ENCODE measurements around the gene SAMD7.

SAMD7 gene

DNA sequence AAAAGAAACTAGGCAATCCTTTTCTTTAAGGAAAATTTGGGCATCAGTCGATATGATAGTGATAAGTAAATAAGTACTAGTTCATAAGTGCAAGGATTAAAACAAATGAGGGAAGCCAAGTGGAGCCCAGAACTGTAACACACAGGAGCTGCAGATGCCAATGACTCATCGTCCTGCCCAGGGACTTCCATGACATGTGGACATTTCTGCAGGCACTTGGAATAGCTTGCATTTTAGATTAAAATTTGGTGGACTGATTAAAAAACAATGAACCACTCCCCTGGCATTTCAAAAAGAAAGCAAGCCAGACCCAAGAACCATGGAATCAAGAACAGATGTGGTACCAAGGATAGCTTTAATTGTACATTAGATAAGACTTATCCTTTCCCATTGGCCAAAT is 2.9 kb downstream of the SAMD7 start:
- no peak for DNase-seq

DNA sequence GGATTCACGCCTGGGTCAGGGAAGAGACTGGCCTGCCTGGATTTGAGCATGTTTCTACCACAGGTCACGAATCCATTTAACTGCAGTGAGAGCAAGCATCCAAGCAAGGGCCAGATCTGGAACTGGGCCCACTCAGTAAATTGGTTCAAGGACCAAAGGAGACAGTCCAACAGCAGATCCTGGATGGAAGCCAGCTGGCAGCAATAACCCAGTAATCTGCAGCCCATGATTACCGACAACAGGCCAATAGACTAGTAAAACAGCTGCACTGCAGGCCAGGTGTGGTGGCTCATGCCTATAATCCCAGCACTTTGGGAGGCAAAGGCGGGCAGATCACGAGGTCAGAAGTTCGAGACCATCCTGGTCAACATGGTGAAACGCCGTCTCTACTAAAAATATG is 11.8 kb downstream of the SAMD7 start:
- peak; percentile 99 for DNase-seq

- no peak for DNase-seq
Observed at GRCh38 chr3:169923831-169924230, 12.5 kb downstream of the SAMD7 start.

DNA sequence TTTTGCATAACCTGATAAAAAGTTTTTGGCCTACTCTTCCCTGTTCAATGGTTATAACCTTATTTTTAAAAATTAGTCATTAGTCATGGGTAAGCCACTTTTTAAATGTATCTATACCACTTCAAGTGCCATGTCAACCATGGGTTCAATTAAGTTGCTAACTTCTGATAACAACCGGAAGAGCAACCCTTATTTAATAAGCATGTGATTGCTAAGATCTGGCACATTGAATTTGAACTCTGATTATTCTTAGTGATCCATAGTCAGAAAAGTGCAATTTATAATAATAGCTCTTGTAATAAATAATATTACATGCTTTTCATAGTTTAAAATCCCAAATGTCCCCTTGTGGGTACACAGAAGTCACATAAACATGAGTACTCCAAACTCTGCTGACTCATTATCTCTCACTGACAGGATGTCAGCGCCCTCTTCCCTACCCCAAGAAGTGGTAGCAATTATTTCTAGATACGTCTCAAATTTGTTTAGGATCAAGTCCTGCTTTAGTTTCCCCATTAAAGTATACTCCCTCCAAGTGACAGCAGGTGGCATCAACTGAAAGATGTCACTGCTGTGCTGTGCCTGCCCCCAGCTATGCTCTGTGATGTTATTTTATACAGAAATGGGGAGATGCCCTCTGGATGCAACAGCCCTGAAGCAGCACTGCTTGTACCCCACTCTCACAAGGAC is 18.6 kb downstream of the SAMD7 start:
- DNase-seq: no peak

DNA sequence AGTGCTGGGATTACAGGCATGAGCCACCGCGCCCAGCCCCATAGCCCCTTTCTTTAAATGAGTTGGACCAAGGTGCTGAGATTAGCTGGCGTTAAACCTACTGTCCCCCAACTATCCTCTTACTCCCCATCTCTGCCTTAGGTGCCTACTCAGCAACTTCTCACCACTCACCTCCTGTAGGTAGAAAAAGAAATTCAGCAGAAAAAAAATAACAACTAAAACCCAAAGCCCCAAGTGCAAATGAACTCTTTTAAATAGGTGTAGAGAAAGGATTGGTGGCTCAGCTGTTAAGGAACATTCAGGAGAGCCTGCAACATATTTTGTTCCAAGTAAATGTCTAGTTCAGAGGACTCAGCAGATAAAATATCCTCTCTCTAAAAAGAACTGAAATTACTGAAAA is 19.5 kb downstream of the SAMD7 start:
- DNase-seq: no peak

GRCh38 chr3:169931747-169932520 is 20.6 kb downstream of the SAMD7 start:
- DNase-seq: no peak

- no peak for DNase-seq
Observed at GRCh38 chr3:169939320-169939719, 27.9 kb downstream of the SAMD7 start.

DNA sequence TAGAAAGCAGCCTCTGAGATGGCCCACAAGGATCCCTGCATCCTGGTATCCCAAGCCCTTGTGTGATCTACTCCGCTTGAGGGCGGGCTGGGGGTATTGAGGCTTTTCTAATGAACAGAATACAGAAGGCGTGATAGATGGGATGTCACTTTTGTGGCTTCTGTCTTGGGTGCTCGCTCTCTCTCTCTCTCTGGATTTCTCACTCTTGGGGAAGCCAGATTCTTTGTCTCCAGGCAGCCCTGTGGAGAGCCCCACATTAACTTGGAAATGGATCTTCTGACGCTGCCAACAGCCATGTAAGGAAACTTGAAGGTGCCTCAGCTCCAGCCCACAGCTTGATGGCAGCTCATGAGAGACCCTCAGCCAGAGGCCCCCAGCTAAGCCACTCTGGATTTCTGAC is 28.4 kb downstream of the SAMD7 start:
- no peak for DNase-seq

- no peak for DNase-seq
Observed at GRCh38 chr3:169940470-169941181, 29.3 kb downstream of the SAMD7 start.

GRCh38 chr3:169945313-169945712 is 33.9 kb downstream of the SAMD7 start:
- DNase-seq: peak; percentile 68

DNA sequence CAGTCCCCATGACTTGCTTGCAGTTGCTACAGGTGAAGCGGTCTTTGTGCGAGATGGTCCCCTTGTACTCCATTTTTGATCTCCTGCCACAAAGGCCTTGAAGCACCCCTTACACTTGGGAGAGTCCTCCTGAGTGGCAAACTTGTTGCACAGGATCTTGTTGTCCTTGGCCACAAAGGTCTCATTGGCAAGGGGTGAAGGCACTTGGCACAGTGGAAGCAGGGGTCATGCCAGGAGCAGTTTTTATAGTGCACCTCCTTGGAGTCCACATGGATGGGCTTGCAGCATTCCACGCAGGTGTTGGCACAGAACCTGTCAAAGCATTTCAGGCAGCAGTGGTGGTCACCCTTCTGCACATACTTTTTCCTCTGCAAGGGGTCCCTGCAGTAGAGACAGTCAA is 35.0 kb downstream of the SAMD7 start:
- DNase-seq: no peak

DNA sequence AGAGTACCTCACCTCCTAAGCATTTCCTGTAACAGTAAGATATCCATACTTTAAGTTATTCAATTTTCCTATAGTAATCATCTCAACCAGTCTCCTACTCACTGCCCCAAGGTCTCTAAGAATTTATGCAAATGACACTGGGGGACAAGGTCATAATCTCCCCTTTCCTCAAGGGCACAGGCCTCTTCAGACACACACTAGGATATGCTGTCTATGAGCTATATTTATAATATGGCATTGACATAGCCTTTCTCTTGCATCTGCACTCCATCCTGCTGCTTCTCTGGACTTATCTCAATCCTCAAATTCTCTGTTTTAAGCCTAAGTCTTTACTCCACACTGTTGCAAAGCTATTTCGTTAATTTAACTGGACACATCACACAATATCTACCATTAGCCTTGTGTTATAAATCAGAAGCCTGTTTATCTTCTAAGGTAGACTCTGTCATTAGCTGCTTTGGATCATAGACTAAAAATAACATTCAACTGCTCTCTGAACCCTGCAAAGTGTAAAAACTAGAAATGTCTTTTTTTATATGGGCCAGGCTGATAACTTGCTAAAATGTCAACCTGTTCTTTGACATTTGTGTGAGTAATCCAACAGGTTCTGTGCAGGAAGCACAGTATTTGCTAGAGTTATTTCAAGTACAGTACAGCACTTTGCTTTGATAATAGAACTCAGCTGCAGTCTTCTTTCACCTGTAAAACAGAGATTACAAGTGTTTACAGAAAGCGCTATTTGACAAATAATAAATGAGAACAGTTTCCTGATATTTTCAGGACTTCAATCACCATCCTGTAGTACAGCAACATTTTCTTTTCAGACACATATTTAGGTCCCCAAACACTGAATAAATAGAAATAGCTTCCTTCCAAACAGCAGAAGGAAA is 37.4 kb downstream of the SAMD7 start:
- DNase-seq: no peak

DNA sequence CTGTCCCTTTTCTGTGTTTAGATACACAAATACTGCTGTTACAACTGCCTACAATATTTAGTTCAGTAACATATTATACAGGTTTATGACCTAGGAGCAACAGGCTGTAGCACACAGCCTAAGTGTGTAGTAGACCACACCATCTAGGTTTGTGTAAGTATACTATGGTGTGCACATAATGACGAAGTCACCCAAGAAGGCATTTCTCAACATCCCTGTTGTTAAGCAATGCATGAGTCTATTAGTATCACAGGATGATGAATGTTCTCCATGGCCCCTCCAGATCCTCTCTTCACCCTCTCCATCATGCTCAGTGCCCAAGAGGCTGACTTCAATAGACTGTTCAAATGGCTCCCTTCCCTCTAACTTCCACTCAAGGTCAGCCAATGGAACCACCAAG is 40.7 kb downstream of the SAMD7 start:
- no peak for DNase-seq

DNA sequence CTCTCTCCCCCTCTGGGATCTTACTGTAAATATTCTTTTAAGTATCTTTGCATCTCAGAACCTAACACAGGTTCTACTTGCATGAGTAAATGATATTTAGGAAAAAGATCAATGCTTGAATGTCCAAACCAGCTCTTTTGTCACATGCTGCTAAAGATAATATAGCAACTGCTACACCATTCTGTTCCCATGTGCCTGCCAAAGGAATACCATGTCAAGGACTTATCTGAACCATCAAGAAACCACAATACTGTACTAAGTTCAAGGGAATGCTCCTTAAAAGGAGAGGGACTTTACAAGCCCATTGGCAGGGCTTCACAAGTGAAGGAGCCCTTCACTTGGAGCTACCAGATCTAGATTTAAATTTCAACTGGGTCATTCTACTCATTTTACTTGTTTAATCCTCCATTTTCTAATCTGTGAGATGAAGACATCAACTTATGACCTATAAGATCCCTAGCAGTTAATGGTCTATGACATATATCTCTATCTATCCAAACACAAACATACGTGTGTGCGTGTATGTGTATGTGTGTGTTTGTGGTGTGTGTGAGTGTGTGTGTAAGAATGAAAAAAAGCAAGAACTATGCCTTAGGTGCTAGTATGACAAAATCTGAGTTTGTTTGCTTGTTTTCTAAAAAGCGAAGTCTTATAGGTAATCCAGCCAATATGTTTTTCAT is 42.2 kb downstream of the SAMD7 start:
- DNase-seq: no peak

DNA sequence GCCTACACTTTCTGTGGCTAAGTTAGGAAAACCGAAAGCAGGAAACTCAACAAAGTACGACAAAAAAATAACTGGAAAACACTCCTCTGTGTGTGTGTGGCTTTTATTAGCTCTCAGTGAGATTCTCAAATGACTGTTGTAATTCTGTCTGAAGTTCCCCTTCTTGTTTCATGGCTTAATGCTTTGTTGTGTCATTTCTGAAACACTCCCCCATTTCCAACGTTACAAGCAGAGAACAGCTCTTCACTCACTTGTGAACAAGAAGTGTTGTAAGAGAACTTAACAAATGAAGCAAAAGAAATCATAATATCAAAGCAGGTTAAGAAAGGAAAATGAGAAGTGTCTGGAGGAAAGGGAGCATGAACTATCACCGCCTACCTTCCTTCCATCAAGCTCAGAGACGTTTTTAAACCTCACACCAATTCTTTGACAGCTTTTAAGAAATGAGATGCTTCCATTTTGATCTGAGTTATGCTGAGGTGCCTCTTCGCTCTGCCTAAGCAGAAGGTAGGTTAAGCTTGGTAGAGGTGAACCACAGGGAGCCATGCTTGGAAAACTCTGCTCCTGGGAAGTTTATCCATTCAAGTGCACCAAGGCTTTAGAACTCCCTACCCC is 42.9 kb downstream of the SAMD7 start:
- no peak for DNase-seq

DNA sequence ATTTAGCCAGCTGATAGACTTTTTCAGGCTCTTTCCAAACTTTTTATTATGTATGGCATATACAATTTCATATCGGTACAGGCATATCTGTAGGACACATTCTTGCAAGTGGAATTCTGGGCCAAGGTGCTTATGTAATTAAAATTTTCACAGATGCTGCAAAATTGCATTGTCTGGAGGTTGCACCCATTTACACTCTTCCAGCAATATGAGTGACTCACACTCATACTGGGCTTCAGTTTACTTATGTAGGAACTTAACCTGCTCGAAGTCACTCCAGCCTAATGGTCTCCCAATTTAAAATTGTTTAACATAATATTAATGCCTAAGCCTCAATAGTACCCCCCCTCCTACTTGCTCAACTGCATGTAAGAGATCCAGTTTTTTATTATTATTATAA is 44.0 kb downstream of the SAMD7 start:
- no peak for DNase-seq

DNA sequence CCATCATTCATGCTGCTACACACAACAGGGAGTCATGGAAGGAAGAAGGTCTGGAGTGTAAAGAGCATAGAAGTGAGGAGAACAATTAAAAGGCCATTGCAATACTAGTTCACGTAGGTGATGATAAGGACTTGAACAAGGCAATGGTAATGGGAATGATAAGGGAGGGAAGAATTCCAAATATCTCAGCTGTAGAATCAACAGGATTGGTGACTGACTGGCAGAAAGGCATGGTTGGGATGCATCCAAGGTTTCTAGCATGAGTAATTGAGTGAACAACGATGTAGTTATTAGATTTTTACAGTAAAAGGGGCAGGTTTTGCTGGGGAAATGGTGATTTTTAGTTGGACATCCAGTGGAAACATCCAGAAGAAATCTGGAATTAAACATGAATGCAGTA is 52.8 kb downstream of the SAMD7 start:
- no peak for DNase-seq

GRCh38 chr3:169965562-169966427 is 54.4 kb downstream of the SAMD7 start:
- peak; percentile 76 for DNase-seq

DNA sequence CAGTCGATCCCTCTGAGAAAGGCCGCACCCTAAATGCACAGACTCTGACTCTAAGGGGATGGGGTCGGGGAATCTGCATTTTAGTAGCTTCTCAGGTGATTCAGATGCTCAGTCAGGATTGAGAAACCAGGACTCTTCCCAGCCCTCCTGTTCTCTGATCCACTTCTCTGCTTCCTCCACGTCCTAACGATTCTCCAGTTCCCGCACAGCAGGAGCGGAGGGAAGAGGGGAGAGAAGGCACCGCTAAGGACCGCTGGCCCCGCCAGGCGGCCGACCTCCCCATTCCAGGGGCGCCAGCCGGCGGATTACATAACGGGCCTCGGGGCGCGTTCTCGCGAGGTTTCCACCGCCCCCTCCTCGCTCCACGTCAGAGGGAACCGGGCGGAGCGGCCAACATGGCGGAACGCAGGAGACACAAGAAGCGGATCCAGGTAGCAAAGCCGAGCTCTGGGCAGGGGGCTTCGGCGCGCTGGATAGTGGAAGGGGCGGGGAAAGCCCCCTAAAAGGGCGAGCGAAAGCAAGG is 55.1 kb downstream of the SAMD7 start, which contains the start of gene SEC62:
SEC62 (plus strand) TSS at position 380 of the 523 bp plus-strand sequence; CDS start at position 396, 16 bp downstream.
- DNase-seq: peak; percentile 98

Measured in NCI-H69 (cell line).